ENCODE results near the gene MAD1L1.

DNA sequence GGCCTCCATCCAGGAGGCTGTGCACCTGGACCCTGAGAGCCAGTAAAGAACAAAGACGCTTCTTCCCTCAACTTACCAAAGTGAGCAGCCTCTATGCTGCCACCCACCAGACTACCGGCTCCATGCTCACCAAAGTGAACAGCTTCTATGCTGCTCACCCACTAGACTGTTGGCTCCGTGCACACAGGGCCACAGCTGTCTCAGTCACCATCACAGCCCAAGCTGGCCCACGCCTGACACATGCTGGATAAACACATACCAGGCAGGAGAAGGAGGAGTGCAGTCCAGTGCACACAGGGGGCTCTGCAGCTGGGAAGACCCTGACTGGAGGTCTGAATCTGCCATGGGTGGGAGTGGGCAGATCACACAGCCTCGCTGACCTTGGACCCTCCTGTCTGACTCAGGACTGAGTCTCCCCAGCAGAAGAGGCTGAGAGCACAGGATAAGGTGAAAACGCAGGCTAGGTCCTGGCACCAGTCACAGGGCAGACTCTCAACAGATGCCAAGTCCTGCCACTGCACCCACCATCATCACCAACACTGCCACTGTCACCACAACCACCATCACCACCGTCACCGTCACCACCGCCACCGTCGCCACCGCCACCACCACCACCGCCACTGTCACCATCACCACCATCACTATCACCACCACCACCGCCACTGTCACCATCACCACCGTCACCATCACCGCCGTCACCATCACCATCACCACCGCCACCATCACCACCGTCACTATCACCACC, 130.9 kb downstream of the MAD1L1 start:
- TF ChIP-seq, protein P1, sequence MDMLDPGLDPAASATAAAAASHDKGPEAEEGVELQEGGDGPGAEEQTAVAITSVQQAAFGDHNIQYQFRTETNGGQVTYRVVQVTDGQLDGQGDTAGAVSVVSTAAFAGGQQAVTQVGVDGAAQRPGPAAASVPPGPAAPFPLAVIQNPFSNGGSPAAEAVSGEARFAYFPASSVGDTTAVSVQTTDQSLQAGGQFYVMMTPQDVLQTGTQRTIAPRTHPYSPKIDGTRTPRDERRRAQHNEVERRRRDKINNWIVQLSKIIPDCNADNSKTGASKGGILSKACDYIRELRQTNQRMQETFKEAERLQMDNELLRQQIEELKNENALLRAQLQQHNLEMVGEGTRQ (IDR thresholded peaks at IDR 0.05; ENCODE audit: low read depth, low read length), result no peak
- TF ChIP-seq, protein P1 (CRISPR knock-in tag; IDR thresholded peaks at IDR 0.05; ENCODE audit: borderline replicate concordance), result no peak
- TF ChIP-seq PPARG (CRISPR knock-in tag; conservative IDR thresholded peaks at IDR 0.05) (no peak), ZSCAN25 (CRISPR knock-in tag; IDR thresholded peaks at IDR 0.05) (no peak), CAMTA2 (CRISPR knock-in tag; IDR thresholded peaks at IDR 0.05; ENCODE audit: borderline replicate concordance) (no peak), ASH2L (IDR thresholded peaks at IDR 0.05; ENCODE audit: insufficient read length, low read depth, low read length) (no peak), DMAP1 (CRISPR knock-in tag; IDR thresholded peaks at IDR 0.05) (no peak), RFX1 (IDR thresholded peaks at IDR 0.05) (no peak), TAF1 (CRISPR knock-in tag; IDR thresholded peaks at IDR 0.05) (no peak), SRF (IDR thresholded peaks at IDR 0.05; ENCODE audit: low read depth, low read length) (no peak), HMGXB4 (CRISPR knock-in tag; IDR thresholded peaks at IDR 0.05; ENCODE audit: borderline replicate concordance in 1 of 2, low read depth in 1 of 2) (no peak), ZNF616 (CRISPR knock-in tag; IDR thresholded peaks at IDR 0.05; ENCODE audit: low read depth) (no peak), NFE2L1 (CRISPR knock-in tag; IDR thresholded peaks at IDR 0.05; ENCODE audit: borderline replicate concordance) (no peak)
- TF ChIP-seq, protein P2, sequence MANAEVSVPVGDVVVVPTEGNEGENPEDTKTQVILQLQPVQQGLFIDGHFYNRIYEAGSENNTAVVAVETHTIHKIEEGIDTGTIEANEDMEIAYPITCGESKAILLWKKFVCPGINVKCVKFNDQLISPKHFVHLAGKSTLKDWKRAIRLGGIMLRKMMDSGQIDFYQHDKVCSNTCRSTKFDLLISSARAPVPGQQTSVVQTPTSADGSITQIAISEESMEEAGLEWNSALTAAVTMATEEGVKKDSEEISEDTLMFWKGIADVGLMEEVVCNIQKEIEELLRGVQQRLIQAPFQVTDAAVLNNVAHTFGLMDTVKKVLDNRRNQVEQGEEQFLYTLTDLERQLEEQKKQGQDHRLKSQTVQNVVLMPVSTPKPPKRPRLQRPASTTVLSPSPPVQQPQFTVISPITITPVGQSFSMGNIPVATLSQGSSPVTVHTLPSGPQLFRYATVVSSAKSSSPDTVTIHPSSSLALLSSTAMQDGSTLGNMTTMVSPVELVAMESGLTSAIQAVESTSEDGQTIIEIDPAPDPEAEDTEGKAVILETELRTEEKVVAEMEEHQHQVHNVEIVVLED (CRISPR knock-in tag; IDR thresholded peaks at IDR 0.05; ENCODE audit: borderline replicate concordance), result no peak

Data from HepG2 (cell line).